Measurements from ENCODE around the gene PTPN18.
"Not testable (repeated sequence)": the region's sequence is repeated elsewhere in the genome, so short reads cannot be mapped to it uniquely, and the experiment has no call there.

PTPN18 gene

GRCh38 chr2:130355578-130356431 lies at the start of gene PTPN18:
PTPN18 (plus strand) TSS chr2:130356056; CDS start chr2:130356108, 52 bp downstream.
- DNase-seq: peak; percentile 89

GRCh38 chr2:130307850-130308249 lies 48.0 kb upstream of the PTPN18 start:
- DNase-seq: no peak

GRCh38 chr2:130310881-130311280 lies 45.0 kb upstream of the PTPN18 start:
- no peak for DNase-seq

GRCh38 chr2:130313812-130314334 lies 42.0 kb upstream of the PTPN18 start:
- no peak for DNase-seq

- DNase-seq: peak; percentile 9
These were observed 41.5 kb upstream of the PTPN18 start for GRCh38 chr2:130314377-130314776.

- no peak for DNase-seq
These were observed 39.3 kb upstream of the PTPN18 start for GRCh38 chr2:130316596-130316995.

GRCh38 chr2:130318906-130319305 lies 37.0 kb upstream of the PTPN18 start:
- no peak for DNase-seq

- no peak for DNase-seq
These were observed 36.3 kb upstream of the PTPN18 start for GRCh38 chr2:130319536-130319935.

GRCh38 chr2:130327703-130328527 lies 27.9 kb upstream of the PTPN18 start:
- DNase-seq: no peak

GRCh38 chr2:130328710-130329109 lies 27.1 kb upstream of the PTPN18 start:
- peak; percentile 76 for DNase-seq

- DNase-seq: peak; percentile 59
These were observed 23.4 kb upstream of the PTPN18 start for GRCh38 chr2:130332271-130333073.

- DNase-seq: not testable (repeated sequence)
These were observed 22.6 kb upstream of the PTPN18 start for GRCh38 chr2:130333253-130333652.

GRCh38 chr2:130334026-130334425 lies 21.8 kb upstream of the PTPN18 start:
- DNase-seq: peak; percentile 6

GRCh38 chr2:130335226-130335625 lies 20.6 kb upstream of the PTPN18 start:
- no peak for DNase-seq

GRCh38 chr2:130336150-130336876 lies 19.5 kb upstream of the PTPN18 start:
- DNase-seq: peak; percentile 13

GRCh38 chr2:130336877-130337734 lies 18.8 kb upstream of the PTPN18 start:
- peak; percentile 83 for DNase-seq

- DNase-seq: no peak
These were observed 18.0 kb upstream of the PTPN18 start for GRCh38 chr2:130337735-130338325.

GRCh38 chr2:130338793-130339345 lies 17.0 kb upstream of the PTPN18 start:
- no peak for DNase-seq

GRCh38 chr2:130339885-130340745 lies 15.7 kb upstream of the PTPN18 start:
- no peak for DNase-seq
